Islet precursor cell (in vitro differentiated cells): Measurements from ENCODE around the gene FBN3.
"Not testable (repeated sequence)": the region's sequence is repeated elsewhere in the genome, so short reads cannot be mapped to it uniquely, and the experiment has no call there.

Experiments
- DNase-seq: peaks from one replicate; pipeline ENCODE4 v3.0.0-alpha.2; 2018

Gene FBN3

DNA sequence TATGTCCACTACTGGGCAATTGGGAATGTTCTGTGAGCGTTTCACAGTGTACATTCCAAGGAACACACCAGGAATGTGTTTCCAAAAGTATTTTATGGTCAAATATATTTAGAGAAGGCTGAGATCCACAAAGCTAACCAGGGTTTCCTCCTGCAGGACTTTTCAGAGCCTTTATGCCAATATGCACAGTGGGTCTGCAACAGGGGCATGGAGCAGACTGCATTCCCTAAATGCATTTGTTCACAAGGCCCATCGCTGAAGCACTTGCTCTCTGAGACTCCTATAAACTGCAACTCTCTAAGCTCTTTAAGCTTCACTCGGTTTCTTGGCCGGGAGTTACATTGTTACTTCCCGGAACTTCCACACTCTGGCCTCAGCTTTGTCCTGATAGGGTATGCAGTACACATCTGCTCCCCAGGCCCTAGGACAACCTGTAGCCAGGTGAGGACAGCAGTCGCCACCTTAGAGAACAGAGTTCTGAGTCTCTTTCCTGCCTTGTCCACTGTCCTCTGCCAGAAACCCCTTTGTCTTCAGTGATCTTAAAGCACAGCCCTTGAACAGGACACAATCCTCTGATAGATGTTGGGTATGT lies 33.5 kb downstream of the FBN3 start:
- DNase-seq = no peak

DNA sequence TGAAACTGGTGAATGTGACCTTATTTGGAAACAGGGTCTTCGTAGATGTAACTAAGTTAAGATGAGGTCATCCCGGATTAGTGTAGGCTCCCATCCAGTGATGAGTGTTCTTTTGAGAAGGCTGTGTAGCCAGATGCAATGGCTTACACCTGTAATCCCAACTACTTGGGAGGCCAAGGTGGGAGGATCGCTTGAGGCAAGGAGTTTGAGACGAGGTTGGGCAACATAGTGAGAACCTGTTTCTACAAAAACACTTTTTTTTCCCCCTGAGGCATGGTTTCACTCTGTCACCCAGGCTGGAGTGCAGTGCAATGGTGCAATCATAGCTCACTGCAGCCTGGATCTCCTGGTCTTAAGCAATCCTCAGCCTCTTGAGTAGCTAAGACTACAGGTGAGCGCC lies 36.4 kb downstream of the FBN3 start:
- peak; percentile 73 for DNase-seq

DNA sequence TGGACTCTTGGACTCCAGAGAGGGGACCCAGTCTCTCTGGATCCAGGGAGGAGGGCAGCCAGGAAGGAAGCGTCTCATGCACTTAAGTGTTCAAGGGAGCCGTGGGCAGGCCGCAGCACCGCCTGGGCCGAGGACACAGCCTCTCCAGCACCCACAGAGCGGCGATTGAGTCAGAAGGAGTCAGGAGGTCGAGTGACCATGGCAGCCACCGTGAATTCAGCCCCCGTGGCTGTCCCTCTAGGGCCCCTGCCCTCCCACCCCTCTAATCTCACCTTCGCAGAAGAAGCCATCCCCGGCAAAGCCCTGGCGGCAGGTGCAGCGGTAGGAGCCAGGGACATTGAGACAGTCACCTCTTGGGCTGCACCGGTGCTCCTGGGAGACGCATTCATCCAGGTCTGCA lies 38.0 kb downstream of the FBN3 start:
- DNase-seq = no peak

DNA sequence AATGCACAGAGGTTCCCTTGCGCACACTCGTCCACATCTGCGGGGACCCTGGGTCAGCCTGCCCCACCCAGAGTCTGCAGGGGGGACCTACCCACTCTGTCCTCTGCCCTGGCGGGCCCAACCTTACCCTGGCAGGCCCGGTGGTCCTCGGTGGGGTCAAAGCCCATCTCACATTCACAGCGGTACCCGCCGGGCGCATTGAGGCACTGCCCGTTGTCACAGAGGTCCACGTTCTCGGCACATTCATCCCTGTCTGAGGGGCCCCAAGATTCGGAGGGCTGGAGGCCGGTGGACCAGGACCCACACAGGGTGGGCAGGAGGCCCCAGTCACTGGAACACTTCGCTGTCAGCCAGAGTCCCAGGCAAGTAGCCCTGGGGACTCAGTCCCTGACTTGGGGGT lies 38.5 kb downstream of the FBN3 start:
- no peak for DNase-seq

DNA sequence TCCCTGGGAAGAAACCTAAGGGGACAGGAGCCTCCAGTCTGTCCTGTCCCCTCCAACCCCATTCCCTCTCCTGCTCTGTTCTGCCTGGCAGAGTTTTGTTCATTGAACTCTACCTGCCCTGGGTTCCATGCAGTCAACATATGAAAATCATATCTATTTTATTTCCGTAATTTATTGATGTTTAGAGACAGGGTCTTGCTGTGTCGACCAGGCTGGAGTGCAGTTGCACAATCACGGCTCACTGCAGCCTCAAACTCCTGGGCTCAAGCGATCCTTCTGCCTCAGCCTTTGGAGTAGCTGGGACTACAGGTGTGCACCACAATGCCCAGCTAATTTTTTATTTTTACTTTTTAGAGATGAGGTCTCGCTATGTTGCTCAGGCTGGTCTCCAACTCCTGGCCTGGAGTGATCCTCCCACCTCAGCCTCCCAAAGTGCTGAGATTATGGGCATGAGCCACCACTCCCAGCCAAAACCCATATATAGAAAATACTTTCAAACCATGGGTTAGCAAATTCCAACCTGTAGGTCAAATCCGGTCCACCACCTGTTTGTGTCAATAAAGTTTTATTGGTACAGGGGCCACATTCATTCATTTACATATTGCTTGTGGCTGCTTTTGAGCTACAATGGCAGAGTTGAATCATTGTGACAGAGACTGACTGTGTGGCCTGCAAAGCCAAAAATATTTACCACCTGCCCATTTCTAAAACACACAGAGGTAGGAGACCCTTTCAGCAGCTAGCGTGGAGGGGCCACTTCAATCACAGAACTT lies 39.3 kb downstream of the FBN3 start:
- no peak for DNase-seq

DNA sequence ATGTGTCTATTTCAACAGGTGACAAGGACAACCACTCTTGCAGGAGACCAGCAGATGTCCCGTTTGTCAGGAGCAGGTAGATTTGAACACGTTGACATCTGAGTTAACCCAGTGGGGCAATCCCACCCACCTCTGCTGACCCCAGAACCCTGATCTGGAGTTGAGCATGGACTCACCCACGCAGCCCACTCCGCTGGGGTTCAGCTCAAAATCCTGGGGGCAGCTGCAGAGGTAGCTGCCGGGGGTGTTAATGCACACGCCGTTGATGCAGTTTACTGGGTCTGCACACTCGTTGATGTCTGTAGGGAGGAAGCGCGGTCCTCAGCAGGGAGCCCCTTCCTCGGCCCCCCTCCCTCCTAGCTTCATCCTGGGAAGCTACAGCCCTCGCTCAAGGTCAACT lies 39.9 kb downstream of the FBN3 start:
- DNase-seq = no peak

DNA sequence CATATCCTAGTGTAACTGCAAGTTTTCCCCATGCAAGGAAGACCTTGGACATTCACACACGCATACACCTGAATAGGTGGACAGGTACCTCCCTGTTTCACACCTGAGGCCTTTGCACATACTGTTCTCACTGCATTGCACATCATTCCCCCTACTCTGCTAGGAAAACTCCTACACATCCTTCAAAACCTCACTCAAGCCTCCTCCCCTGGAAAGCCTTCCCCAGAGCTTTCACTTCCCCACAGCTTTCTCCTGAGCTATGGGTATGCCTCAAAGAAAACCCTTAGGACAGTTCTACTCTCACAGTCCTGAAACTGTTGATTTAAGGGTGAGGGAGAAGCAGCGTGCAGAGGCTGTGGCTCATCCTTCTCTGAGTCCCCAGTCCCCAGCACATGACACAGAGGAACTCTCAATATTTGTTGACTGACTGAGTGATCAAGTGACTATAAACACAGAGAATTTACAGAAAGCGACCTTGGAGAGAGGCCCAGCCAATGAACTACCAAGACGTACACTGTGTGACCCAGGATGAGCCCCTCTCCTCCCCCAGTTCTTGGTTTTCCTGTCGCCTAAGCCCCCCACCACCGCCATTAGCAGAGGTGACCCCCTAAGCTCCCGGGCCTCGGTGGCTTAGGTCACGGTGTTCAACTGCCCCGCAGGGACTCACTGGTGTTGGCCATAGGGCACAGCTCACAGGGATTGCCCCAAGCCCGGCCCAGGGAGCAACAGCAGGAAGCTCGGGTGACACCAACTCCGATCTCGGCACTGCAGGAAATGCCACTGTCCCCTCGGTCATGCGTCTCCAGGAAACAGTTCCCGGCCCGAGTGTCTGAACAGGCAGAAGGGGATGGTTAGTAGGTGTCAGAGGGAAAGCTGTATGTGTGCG lies 40.6 kb downstream of the FBN3 start:
- no peak for DNase-seq

DNA sequence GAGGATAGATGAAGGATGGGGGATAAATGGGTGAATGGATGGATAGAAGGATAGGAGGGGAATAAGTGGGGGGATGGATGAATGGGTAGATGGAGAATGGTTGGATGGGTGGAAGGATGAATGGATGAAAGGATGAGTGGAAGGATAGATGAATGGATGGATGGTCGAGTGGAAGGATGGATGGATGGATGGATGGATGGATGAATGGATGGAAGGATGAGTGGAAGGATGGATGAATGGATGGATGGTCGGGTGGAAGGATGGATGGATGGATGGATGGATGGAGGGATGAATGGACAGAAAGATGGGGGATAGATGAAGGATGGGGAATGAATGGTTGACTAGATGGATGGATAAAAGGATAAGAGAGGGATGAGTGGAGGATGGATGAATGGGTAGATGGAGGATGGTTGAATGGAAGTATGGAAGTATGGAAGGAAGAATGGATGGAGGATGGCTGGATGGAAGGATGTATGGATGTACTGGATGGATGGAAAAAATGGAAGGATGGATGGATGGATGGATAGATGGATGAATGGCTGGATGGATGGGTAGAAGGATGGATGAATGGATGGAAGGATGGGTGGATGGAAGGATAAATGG lies 42.0 kb downstream of the FBN3 start:
- no peak for DNase-seq

DNA sequence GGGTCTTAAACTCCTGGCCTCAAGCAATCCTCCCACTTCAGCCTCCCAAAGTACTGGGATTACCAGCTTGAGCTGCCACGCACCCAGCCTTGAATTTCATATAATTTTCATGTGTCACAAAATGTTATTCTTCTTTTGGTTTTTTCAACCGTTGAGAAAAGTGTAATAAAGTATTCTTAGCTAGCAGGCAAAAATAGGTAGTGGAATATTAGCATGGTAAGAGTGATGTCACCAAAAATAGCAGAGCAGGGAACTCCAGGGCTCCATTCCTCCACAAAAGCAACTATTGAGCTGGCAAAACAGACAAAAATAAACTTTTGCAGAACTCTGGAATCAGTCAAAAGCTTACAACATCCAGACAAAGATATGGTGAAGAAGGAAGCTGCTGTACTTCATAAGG lies 43.9 kb downstream of the FBN3 start:
- no peak for DNase-seq

DNA sequence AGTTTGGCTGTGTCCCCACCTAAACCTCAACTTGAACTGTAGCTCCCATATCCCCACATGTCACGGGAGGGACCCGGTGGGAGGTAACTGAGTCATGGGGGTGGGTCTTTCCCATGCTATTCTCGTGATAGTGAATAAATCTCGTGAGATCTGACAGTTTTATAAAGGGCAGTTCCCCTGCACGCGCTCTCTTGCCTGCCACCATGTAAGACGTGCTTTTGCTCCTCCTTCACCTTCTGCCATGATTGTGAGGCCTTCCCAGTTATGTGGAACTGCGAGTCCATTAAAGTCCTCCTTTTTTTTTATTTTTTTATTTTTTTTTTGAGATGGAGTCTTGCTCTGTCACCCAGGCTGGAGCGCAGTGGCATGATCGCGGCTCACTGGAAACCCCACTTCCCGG lies 47.5 kb downstream of the FBN3 start:
- not testable (repeated sequence) for DNase-seq

DNA sequence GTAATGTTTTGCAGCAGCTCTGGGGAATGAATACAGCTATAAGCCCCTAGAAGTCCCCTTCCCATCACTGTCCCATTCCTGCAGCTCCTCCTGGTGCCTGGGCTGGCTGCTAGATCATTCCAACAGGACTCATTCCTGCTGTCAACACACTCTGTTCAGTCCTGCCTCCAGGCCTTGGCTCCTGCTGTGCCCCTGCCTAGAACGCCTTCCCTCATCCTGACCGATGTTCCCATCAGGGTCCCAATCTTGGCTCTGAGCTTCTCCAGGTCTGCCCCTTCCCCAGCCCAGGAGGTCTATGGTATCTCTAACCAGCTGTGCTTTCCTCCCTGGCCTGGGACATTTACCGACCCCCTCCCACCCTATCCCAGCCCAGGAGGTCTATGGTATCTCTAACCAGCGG lies 48.1 kb downstream of the FBN3 start:
- DNase-seq = no peak

DNA sequence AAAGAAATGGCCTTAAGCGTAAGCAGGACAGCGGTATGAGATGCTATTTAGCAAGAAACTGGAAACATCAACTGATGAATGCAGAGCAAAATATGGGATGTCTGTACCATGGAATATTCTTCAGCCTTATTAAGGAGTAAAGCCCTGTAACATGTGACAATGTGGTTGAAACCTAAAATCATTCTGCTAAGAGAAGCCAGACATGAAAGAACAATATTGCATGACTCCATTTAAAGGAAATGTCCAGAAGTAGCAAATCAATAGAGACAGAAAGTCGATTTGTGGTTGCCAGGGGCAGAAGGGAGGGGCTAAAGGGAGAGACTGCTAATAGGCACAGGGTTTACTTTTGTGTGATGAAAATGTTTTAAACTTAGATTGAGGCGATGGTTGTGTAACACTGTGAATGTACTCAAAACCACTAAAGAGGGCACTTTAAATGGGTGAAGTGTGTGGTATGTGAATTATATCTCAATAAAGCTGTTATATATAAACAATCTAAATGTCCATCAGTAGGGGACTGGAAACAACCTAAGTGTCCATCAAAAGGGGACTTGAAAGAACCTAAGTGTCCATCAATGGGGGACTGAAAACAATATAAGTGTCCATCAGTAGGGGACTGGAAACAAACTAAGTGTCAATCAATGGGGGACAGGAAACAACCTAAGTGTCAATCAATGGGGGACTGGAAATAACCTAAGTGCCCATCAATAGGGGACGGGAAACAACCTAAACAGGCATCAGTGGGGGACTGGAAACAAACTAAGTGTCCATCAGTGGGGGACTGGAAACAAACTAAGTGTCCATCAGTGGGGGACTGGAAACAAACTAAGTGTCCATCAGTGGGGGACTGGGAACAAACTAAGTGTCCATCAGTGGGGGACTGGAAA lies 51.5 kb downstream of the FBN3 start:
- DNase-seq = no peak

DNA sequence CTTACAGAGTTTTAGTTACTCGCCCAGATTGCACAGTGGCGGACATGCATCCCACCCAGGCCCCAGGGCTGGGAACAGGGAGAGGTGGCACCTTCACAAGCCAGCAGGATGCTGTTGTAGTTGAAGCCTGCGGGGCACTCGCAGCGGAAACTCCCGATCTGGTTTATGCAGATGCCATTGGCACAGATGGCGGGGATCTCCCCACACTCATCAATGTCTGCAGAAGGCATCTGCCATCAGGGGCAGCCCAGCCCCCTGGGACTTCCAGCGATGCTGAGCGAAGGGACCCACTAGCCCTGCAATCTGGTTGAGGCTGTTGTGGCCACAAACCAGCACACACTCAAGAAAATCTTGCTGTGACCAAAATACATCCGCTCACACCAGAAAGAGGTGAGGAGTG lies 52.2 kb downstream of the FBN3 start:
- no peak for DNase-seq

DNA sequence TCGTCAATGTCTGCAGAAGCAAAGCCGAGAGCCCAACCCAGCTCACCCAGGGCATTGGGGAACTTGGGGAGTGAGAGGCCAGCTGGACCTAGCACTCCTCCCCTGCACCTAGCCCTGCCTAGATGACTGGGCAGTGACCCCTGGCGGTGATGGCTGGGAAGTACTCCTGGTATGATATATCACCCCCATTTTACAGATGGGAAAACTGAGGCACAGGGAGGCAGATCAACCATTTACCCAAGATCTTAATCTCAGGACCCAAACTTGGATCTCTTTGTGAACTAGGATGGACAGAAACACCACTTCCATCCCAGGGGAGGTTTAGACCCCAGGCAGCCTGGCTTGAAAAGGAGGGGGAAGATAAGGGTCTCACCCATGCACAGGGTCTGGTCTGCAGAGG lies 53.3 kb downstream of the FBN3 start:
- no peak for DNase-seq

DNA sequence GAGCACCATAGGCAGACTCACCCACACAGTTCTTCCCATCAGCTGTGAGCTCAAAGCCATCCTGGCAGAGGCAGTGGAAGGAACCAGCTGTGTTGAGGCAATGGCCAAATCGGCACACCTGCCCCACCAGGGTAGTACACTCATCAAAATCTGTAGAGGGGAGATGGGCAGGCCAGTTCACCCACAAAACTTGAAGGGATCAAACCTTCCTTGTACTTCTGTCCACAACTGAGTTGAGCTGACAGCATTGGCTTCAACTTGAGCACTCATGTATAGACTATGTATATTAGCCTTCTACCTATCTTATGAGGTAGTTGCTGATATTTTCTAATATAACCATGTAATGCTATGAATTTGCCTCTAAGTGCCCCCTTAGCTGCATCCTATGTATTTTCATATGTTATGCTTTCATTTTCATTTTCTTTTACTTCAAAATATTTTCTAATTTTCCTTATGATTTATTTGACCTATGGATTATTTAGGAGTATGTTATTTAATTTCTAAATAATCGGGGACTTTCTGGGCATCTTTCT lies 54.0 kb downstream of the FBN3 start:
- no peak for DNase-seq

DNA sequence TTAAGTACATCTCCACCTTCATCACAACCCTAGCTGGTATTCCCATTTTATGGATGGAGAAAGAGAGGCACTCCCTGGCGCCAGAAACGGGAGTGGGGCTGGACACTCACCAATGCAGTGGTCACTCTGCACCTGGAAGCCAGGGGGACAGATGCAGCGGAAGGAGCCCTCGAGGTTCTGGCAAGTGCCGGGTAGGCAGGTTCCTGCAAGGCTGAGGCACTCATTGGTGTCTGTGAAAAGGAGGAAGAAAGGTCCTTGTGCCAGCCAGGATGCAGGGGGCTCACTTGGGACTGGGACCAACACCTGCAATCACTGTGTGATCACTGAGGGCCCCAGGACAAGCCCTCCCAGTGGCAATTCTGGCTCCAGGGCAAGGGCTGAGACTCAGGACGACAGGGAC lies 55.1 kb downstream of the FBN3 start:
- no peak for DNase-seq

DNA sequence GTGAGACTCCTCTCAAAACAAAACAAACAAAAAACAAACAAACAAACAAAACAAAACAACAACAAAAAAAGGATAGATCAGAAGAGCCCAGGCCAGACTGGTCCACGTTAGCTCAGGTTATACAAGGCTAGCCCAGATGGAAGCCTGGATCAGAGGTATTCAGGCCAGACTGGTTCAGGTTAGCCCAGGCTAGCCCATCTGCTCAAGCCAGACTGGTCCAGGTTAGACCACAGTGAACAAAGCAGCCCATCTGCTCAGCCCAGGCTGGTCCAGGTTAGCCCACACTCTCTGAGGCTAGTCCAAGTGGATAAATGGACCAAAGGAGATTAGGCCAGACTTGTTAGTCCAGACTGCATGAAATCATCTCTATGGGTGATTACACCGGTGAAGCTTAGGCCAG lies 55.7 kb downstream of the FBN3 start:
- no peak for DNase-seq

DNA sequence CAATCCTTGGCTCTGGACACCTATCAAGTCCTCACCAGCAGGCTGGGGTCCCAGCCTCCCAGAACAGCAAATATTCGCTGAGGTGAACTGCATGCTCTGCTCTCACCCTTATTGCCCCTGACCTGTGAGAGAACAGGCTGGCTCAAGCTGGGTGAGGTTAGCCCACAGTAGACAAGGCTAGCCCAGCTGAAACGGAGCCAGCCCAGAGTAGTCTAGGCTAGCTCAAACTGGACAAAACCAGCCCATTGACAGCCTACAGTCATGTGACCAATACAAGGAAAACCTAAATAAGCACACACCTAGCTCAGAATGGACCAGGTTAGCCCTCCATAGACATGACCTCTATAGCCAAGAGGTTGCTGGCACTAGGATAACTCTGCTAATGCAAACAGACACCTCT lies 58.4 kb downstream of the FBN3 start:
- no peak for DNase-seq

DNA sequence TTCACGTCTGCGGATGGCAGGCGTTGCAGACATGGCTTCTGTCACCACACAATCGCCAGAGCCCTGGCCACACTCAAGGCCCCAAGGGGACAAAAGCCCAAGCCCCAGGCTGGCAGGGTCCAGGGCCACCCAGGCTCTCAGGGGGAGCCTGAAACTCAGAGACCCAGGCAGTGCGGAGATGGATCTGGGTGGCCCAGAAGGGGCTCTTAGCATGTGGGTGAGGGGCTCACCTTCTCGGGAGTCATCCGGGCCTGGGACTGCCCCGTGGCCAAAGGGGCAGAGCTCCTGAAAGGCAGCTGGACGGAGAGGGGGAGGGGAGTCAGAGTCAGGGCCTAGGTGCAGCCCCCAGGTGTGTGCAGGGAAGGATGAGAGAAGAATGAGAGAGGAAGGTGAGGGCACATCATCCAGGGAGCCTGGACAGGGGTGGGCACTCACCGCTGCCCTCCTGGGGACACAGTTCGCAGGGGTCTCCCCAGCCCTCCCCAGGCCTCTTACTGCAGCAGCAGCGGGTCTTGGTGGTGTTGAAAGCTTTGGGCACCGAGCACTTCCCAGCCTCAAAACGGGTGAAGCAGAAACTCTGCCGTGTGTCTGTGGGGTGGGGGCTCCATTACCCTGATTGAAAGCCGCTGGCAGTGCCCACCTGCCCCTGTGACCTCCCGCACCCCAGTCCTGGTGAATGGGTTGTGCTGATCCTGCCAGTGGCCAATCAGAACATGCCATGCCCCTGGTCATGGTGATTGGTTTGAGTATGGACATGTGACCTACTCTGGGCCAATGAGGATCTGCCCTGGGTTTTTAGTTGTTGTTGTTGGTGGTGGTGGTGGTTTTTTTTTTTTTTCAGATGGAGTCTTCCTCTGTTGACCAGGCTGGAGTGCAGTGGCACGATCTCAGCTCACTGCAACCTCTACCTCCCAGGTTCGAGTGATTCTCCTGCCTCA lies 59.5 kb downstream of the FBN3 start:
- DNase-seq = no peak

DNA sequence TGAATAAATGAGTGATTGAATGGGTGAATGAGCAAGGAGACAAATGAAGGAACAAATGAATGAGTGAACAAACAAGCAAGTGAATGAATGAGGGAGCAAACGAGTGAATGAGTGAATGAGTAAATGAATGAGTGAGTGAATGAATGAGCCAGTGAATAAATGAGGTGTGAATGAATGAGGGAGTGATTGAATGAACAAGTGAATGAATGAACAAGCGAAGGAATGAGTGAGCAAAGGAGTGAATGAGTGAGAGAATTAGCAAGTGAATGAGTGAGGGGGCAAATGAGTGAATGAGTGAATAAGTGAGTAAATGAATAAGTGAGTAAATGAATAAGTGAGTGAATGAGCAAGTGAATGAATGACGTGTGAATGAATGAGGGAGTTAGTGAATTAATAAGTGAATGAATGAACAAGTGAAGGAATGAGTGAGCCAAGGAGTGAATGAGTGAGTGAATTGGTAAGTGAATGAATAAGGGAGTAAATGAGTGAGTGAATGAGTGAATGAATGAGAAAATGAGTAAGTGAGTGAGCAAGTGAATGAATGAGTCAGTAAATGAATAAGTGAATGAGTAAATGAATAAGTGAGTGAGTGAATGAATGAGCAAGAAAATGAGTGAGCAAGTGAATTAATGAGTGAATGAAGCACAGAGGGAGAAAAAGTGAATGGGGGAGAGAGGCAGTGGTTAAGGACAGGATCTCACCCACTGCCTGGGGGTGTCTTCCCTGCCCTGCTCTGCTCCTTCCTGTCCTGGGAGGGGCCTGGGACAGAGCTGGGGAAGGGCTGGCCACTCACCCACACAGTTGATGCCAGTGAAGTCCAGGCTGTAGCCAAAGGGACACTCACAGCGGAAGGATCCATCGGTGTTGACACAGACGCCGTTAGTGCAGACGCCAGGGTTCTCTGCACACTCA lies 60.4 kb downstream of the FBN3 start:
- DNase-seq = peak; percentile 61
